Activated CD4-positive, alpha-beta T cell treated with anti-CD3 and anti-CD28 coated beads for 4 hours (primary cell): Measurements from ENCODE around the gene CAVIN1.
A peak's percentile ranks its signal among the peaks of the same experiment; 100 is the strongest.
"Not testable (repeated sequence)": the region's sequence is repeated elsewhere in the genome, so short reads cannot be mapped to it uniquely, and the experiment has no call there.

ENCODE experiments used
- DNase-seq, 2 donors: peaks; one replicate each; pipeline ENCODE4 v3.0.0-alpha.2; 2020

CAVIN1 gene

DNA sequence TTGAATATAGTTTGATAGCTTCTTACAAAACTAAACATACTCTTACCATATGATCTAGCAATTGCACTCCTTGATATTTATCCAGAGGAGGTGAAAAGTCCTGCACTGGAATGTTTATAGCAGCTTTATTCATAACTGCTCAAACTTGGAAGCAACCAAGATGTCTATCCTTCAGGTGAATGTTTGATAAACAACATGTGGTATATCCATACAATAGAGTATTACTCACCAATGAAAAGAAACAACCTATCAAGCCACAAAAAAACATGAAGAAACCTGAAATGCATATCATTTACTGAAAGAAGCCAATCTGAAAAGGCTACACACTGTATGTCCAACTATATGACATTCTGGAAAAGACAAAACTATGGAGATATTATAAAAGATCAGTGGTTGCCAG, 50.9 kb downstream of the CAVIN1 start:
- DNase-seq, result no peak

DNA sequence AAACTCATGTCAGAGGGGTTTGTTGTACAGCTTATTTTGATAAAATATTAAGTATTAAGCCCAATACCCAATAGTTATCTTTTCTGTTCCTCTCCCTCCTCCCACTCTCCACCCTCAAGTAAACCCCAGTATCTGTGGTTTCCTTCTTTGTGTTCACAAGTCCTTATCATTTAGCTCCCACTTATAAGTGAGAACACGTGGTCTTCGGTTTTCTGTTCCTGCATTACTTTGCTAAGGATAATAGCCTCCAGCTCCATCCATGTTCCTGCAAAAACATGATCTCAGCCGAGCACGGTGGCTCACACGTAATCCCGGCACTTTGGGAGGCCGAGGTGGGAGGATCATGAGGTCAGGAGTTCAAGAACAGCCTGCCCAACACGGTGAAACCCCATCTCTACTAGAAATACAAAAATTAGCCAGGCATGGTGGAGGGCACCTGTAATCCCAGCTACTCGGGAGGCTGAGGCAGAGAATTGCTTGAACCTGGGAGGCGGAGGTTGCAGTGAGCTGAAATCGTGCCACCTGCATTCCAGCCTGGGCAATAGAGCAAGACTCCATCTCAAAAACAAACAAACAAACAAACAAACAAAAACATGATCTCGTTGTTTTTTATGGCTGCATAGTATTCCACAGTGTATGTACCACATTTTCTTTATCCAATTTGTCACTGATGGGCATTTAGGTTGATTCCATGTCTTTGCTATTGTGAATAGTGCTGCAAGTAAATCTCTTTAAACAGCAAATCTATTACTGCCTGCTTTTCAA, 54.1 kb downstream of the CAVIN1 start:
- not testable (repeated sequence) for DNase-seq

GRCh38 chr17:42368310-42368709, 54.7 kb downstream of the CAVIN1 start:
- not testable (repeated sequence) for DNase-seq

DNA sequence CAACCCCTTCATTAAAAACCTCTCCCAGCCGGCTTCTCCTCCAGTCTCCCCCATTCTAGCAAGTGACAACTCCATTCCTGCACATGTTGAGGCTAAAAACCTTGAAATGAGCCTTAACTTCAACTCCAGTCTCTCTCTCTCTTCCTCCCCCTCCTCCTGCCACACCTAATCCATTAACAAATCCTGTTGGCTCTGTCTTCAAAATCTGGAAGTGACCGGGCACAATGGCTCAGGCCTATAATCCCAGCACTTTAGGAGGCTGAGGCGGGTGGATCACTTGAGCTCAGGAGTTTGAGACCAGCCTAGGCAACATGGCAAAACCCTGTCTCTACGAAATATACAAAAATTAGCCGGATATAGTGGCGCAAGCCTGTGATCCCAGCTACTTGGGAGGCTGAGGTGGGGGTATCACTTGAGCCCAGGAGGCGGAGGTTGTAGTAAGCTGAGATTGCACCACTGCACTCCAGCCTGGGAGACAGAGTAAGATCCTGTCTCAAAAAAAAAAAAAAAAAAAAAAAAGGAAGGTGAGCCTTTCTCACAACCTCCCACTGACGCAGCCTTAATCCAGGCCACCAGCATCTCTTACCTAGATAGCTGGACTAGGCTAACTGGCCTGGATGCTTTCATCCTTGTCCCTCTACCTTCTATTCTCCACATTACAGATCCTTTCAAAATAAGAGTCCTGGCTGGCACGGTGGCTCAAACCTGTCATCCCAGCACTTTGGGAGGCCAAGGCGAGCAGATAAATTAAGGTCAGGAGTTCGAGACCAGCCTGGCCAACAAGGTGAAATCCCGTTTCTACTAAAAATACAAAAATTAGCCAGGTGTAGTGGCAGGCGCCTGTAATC, 56.7 kb downstream of the CAVIN1 start:
- not testable (repeated sequence) for DNase-seq

DNA sequence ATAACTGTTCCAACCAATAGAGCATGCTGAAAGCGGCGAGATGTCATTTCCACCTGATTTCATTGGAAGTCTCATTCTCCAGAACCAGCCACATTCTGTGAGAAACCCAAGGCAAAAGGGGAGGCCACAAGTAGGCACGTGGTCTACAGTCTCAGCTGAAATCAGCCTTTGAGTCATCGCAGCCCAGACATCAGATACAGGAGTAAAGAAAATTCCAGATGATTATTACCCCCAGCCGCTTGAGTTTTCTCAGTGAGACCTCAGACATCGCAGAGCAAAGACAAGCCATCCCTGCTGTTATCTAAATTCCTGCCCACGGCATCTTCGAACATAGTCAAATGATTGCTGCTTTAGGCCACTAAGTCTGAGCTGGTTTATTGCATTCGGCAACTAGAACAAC, 57.9 kb downstream of the CAVIN1 start:
- peak; percentile 20 to 47 for DNase-seq

GRCh38 chr17:42363767-42364585, 59.1 kb downstream of the CAVIN1 start:
- peak; percentile 18 to 45 for DNase-seq

DNA sequence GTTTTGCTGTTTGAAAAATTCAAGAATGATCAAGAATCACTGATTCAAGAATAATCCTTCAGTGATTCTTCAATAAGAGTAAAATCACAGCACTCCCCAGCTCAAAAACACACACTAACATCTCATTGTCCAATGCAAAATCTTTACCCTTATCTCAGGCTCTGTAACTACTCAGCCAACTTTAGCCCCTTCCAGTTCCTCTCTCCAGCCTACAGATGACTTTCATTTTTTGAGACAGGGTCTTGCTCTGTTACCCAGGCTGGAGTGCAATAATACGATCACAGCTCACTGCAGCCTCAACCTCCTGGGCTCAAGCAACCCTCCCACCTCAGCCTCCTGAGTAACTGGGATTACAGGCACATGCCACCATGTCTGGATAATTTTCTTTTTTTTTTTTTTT, 59.8 kb downstream of the CAVIN1 start:
- no peak for DNase-seq

- DNase-seq, result no peak
These were observed 60.7 kb downstream of the CAVIN1 start for GRCh38 chr17:42362245-42362961.

GRCh38 chr17:42361781-42362186, 61.3 kb downstream of the CAVIN1 start:
- DNase-seq, result peak; percentile 52 to 66

DNA sequence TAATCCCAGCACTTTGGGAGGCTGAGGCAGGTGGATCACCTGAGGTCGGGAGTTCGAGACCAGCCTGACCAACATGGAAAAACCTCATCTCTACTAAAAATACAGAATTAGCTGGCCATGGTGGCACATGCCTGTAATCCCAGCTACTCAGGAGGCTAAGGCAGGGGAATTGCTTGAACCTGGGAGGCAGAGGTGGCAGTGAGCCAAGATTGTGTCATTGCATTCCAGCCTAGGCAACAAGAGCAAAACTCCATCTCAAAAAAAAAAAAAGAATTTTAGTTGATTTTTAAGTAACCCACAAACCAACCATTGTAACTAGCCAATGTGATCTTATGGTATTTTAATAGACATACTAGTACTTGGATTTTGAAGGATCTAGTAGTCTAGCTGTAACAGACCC, 62.7 kb downstream of the CAVIN1 start:
- DNase-seq, result not testable (repeated sequence)

- DNase-seq, result no peak
These were observed 63.9 kb downstream of the CAVIN1 start for GRCh38 chr17:42359133-42359532.

DNA sequence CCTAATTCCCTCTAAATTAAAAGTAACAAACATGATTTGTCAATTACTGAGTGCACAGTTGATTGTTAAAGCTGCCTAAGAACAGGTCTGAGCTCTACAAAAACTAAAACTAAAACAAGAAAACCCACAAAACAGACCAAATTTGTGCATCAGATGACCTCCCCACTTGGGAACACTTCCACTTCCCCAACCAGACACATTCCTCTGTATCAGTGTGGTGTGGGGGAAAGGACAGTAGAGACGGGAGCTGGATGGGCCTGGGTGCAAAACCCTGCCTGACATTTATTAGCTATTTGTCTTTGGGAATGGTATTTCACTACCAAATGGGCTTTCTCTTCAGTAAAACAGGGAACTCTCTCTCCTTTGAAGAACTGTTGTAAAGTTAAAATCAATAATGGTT, 64.6 kb downstream of the CAVIN1 start:
- DNase-seq, result no peak

DNA sequence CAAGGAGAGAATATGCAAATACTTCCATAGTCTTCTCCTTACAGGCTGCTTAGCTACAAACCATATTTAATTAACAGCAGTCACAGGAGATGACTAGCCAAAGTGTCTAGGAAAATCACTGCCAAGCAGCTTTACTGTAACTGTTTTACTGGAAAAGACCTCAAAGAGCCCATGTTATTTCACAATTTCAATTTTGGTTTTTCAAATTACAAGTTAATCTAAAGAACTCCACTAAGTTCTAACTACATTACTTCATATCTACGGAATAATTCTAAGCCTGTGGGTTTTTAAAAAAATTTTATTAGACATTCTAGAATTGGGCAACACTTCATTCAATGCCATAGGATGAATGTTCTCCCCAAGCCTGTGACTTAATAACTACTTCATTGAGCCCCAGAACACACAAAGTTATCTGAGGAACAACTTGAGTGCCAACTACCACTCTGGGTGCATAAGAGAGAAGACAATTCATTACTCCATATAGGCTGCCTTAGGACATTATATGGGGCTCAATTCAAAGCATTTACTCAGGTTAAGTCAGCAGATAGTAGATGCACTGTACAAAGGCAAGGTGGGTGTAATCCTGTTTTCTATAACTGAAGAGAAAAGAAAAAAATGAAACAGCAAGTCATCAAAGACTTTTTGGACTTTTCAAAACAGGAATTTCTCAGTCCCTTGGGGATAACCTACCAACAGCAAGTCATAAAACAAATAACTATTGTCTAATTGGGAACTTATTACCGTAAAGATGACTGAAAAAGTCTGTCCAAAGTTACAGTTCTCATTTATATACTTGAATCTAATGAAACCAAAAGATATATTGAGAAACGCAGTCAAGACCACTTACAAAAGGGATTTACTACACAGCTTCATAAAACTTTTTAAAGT, 67.9 kb downstream of the CAVIN1 start:
- DNase-seq, result no peak
